Epithelial cell of proximal tubule (primary cell): ENCODE measurements around the gene ZNF638. TPM values are rescaled to one million over a fixed set of nuclear protein-coding genes. Genes with fewer than 3 reads are reported as not detected.

Experiments
- DNase-seq: peaks from one replicate; pipeline ENCODE4 v3.0.0-alpha.2; 2011; ENCODE audit warnings: low read depth
- H3K4me3 ChIP-seq: 2 replicates; pipeline ENCODE4 v1.5.1; 2011; ENCODE audit warnings: low read depth, mild to moderate bottlenecking, low read length
- CTCF ChIP-seq: conservative IDR thresholded peaks from 2 replicates; pipeline ENCODE4 v1.5.1; 2012; ENCODE audit warnings: low read depth, mild to moderate bottlenecking, low read length
- total RNA-seq: library from RNA; depleted of rRNA; stranded (reverse); fragments of >200 nt; gene quantifications from 2 replicates; pipeline ENCODE4 v1.2.3, GENCODE V29; 2015

The ZNF638 gene
- total RNA-seq, 1 donor from 2014 or later, result 69.0 TPM

- DNase-seq, result no peak
- TF ChIP-seq CTCF, result no peak
These were observed 135.7 kb downstream of the ZNF638 start for GRCh38 chr2:71467180-71467815.

GRCh38 chr2:71468279-71469015, 136.9 kb downstream of the ZNF638 start:
- no peak for TF ChIP-seq CTCF
- H3K4me3 ChIP-seq, result no peak overlapping the region
- no peak for DNase-seq

More at GRCh38 chr2:71467180-71467815, 135.7 kb downstream of the ZNF638 start:
- peak overlapping the region; percentile 60 for H3K4me3 ChIP-seq

GRCh38 chr2:71469403-71470398, 138.1 kb downstream of the ZNF638 start:
- no peak for TF ChIP-seq CTCF
- no peak overlapping the region for H3K4me3 ChIP-seq
- no peak for DNase-seq

GRCh38 chr2:71471276-71471675, 139.7 kb downstream of the ZNF638 start:
- no peak for DNase-seq
- no peak for TF ChIP-seq CTCF
- H3K4me3 ChIP-seq, result no peak overlapping the region

GRCh38 chr2:71472019-71472418, 140.4 kb downstream of the ZNF638 start:
- no peak for TF ChIP-seq CTCF
- H3K4me3 ChIP-seq, result no peak overlapping the region
- no peak for DNase-seq

- no peak for DNase-seq
- TF ChIP-seq CTCF, result no peak
- H3K4me3 ChIP-seq, result no peak overlapping the region
These were observed 141.9 kb downstream of the ZNF638 start for GRCh38 chr2:71473346-71474031.
